EL (cell line): ENCODE data around the gene OR2A1.
"Not testable (repeated sequence)": the region's sequence is repeated elsewhere in the genome, so short reads cannot be mapped to it uniquely, and the experiment has no call there.

Source experiments
- DNase-seq: peaks from one replicate; pipeline ENCODE4 v3.0.0-alpha.2; 2016

The OR2A1 gene

DNA sequence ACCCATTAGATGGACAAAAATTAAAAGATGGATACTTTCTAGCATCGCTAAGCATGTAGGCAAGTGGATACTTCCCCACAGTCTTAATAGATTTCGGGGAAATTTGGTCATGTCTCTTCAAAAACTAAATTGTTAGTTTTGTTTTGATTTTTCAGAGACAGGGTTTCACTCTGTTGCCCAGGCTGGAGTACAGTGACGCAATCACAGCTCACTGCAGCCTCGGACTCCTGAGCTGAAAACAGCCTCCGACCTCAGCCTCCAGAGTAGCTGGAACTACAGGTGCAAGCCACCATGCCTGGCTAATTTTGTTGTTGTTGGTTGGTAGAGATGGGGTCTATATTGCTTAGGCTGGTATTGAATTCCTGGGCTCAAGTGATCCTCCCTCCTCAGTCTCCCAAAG, 13.6 kb downstream of the OR2A1 start:
- DNase-seq: not testable (repeated sequence)

DNA sequence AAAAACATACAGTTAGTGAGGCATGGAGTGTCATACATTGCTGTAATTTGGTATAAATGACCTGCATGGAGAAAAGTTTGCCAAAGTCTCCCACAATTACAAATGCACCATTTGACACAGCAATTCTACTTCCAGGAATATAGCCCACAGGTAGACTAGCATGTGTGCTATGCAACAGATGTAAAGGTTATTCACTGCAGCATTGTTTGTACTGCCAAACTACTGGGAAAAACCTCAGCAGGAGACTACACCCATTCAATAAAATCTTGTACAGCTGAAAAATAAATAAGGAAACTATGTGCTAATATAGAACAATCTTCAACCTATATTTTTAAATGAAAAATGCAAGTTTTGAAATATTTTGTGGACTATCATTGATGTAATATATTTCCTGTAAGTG, 17.8 kb downstream of the OR2A1 start:
- not testable (repeated sequence) for DNase-seq

DNA sequence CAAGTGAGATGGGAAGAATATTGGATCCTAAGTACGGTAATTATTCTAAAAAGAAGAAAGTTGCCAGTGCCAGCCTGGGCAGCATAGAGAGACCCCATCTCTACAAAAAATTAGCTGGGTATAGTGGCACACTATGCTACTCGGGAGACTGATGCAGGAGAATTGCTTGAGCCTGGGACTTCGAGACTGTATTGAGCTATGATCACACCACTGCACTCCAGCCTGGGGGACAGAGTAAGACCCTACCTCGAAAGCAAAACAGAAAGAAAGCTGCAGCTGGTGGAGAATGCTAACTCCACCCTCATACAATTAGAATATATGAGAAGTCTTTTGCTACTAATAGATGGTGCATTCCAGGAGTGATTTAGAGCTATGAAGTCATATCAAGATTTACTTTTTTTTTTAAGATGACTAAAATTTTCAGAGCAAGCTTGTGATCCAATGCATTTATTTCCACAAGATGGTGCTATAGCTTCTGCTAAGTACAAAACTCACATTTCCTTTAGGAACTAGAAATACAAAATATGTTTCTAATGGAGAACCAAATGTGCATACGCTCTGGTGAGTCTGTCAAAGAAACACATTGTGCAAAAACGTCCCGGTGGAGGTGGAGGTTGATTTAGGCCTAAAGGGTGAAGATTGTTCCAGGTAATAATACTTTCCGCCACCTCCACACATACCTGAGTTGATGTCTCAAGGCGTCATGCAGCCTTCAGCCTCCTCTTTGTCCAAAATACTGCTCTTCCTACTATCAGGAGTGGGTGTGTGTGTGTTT, 19.2 kb downstream of the OR2A1 start:
- not testable (repeated sequence) for DNase-seq

DNA sequence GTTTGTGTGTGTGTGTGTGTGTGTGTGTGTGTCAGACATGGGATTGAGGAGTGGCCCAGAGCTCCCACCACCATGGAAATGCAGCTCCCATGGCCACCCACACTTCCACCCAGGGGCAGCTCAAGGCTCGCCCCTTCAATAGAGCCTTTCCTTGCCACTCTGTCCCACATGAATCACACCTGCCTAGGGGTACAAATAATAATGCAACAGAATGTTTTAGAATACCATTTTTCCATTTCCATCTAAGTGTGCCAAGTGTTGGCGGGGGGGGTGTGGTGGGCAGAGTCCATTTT, 19.7 kb downstream of the OR2A1 start:
- not testable (repeated sequence) for DNase-seq

DNA sequence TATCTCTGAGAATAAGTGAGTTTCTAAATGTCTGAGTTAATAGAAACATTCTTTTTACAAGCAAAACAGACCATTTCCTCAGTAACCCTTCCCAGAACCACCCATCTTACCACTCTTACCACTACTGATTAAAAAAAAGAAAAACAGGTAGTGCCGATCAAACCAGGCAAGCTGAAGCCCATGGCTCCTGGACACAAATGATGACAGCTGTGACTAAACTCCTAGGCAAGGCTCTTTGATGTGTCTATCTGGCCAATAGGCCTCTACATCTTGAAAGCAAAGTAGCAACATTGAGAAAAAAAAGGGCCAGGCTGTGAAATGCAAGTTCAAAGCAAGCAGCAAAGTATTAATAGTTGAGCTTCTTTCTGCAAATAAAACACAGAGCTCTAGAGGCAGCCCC, 36.4 kb downstream of the OR2A1 start:
- not testable (repeated sequence) for DNase-seq

DNA sequence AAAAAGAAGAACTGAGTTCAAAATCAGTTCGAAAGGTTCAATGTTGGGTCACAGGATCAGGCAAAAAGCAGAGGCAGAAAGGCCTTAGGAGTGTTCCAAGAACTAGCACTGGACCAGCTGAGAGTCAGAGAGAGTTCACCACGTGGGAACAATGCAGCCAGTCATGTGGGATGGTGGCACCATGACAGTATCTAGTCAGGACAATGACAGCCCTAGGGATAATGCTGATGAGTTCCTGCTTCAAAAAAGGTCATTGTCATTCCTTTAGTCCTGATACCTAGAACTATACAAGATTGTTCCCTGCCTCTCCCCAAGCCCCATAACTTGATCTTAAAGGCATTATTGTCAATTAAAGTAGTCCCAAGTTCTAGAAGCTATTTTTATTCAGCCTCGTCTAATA, 39.4 kb downstream of the OR2A1 start:
- not testable (repeated sequence) for DNase-seq

DNA sequence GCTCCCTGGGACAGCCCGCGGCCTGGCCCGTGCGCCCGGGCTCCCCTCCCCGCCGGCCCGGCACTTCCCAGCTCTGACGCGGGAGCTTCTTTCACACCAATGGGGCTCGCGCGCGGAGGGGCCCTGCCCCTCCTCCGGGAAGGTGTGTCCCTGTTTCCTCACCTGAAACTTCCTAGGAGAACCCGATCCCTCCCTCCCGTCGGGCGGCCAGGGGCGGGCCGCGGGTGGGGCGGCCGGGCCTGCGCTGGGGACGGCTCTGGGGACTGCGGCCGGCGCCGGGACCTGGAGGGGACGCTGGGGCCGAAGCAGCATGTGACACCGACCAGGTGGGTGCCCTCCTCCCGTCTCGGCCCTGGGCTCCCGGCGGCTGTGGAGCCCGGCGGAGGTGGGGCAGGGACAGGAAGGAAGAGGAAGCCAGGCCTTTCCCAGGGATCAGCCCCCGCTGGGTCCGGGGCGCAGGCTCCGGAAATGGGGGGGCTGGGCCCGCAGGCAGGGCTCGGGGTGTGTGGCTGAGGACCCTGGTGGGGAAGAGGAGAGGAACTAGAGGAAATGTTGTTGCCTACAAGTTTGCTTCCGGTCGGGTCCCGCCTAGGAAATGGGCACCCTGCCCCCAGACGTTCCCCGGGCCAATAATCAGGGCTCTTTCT, 43.1 kb downstream of the OR2A1 start, which contains the start of gene ARHGEF5:
Gene ARHGEF5 (plus strand): TSS at position 227 of the 647 bp plus-strand sequence. CDS start 7,268 bp downstream, outside the sequence.
- not testable (repeated sequence) for DNase-seq

DNA sequence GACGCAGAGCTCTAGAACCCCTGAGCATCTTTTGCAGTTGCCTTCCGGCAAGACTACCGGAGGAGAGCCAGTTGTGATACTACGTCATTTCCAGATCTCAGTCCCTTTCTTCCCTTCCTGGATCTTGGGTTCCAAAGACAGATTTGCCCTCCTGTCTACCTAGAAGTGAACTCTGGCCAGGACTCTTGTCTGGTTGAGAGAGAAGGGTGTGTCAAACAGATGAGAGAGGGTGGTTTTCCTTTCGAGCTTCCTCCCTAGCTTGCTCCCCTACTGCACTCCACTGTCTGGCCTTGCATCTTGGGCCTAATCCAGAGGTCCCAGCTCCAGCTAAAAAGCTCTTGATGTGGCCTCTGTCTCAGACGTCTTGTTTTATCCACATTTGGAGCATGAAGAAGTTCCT, 44.0 kb downstream of the OR2A1 start:
- DNase-seq: not testable (repeated sequence)

DNA sequence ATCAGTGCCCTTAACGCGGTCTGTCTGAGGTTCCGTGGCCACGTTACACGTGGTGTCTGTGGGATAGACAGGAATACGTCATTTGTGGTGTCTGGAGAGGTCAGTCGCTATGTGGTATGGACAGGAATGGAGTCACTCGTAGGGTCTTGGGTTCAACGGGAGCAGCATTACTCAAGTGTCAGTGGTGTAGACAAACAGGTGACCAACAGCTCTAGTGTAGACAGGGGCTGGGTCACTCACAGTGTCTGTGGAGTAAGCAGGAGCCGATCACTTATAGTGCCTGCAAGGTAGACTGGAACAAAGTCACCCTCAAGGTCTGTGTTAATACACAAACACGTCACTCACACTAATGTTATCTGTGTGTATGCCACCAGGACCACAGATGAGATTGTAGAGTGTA, 44.6 kb downstream of the OR2A1 start:
- not testable (repeated sequence) for DNase-seq

DNA sequence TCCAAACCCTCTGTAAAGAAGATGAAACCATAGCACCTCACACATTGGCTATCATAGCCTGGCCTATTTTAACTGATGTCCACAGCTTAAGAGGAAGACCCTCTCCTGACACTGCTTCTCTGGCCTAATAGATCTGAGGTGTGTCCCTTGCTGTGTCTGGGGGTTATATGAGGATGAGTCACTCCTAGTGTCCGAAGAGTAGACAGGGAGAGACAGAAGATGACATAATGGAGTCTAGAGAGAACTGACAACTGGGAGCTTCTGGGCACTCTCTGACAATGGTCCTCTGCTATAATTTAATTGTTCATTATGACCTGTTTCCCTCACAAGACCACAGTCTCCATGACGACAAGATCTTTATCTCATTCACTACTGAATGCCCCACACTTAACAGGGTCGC, 49.8 kb downstream of the OR2A1 start:
- DNase-seq: not testable (repeated sequence)

DNA sequence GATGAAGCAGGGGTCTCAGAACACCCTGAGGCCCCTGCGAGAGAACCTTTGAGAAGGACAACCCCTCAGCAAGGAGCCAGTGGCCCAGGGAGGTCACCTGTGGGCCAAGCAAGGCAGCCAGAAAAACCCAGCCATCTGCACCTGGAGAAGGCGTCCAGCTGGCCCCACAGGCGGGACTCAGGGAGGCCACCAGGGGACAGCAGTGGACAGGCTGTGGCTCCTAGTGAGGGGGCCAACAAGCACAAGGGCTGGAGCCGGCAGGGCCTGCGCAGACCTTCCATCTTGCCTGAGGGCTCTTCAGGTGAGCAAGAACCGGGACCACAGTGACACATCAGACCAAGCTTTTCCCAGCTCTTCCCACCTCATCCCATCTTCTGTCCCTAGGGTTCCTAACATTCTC, 53.3 kb downstream of the OR2A1 start:
- not testable (repeated sequence) for DNase-seq

DNA sequence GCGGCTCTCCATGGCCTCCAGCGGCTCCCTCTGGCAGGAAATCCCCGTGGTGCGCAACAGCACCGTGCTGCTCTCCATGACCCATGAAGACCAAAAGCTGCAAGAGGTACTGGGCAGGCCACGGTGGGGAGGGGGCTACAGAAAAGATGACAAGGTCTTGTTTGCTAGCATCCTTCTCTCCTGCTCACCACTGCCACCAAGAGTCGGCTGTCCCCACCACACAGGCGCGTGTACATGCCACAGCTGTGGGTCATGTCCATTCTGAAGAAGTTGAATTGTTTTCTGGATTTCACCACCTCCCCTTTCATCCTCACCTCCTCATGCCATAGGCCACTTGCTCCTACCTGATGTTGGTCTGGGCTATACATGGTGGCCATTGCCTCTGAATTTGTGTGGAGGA, 55.0 kb downstream of the OR2A1 start:
- DNase-seq: not testable (repeated sequence)

DNA sequence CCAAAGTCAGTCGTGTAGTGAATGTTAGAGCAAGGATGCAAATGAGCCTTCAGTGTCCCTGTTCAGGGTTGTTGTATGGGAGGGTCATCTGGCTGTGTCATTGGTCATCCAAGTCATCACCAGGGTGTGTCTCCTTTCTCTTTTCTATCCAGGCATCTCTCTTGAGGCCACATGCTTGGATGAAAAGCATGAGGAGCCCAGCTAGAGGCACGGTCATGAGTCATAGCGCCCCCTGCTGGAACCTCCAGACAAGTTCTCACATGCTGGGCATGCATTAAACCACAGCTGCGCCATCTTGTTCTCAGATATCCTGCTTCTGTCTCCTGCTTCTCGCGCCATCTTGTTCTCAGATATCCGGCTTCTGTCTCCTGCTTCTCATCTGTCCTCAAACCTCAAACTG, 57.0 kb downstream of the OR2A1 start:
- not testable (repeated sequence) for DNase-seq
